KG1 (cell line): Measurements from ENCODE around the gene PPDPF.
"Not testable (repeated sequence)": the region's sequence is repeated elsewhere in the genome, so short reads cannot be mapped to it uniquely, and the experiment has no call there.

Experiments
- DNase-seq: peaks from one replicate; lab custom pipeline; 2025; lab: John Stamatoyannopoulos, UW

PPDPF gene, protein sequence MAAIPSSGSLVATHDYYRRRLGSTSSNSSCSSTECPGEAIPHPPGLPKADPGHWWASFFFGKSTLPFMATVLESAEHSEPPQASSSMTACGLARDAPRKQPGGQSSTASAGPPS

GRCh38 chr20:63520504-63520933 lies at the start of gene PPDPF:
Gene PPDPF, plus strand, starts transcription at chr20:63520765. Its CDS starts 544 bp downstream, at chr20:63521309.
- DNase-seq, result peak; percentile 78

GRCh38 chr20:63471002-63471716 lies 49.4 kb upstream of the PPDPF start:
- DNase-seq, result no peak

GRCh38 chr20:63471717-63471980 lies 48.9 kb upstream of the PPDPF start:
- DNase-seq, result no peak

DNA sequence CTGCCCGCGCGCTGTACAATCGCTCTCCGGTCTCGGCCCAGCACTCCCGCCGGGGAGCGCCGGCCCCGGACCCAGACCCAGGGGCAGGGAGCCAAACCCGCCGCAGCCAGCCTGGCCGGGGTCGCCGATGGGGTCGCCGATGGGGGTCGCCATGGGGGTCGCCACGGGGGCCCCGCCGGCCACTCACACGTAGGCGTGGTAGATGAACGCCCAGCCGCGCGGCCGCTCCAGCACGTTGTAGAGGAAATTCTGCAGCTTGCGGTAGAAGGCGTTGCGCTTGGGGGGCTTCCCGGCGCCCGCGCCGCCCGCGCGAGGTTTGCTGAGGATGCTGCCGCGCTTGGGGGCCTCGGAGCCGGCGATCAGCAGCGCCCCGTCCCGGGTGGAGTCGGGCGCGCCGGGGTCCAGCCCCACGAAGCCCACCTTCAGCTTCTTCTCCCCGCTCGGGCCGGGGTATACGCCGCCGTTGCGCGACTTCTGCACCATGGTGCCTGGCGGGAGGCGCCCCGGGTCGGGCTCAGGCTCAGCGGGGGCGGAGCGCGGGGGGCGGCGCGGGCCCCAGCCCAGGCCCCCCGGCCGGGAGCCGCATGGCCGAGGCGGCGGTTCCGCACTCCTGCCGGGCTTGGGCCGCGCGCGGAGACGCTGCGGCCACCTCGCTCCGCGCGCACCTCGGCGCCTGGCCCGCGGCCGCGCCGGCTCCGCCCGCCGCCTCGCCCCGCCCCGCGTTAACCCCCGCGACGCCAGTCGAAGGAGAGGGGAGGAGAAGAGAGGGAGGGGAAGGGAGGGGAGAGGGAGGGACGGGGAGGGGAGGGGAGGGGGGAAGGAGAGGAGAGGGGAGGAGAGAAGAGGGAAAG lies 48.4 kb upstream of the PPDPF start, which contains the start of gene KCNQ2:
TSS of gene KCNQ2 (minus strand) at position 675 of the 851 bp plus-strand sequence. CDS start at position 483, 192 bp downstream.
- DNase-seq, result no peak

DNA sequence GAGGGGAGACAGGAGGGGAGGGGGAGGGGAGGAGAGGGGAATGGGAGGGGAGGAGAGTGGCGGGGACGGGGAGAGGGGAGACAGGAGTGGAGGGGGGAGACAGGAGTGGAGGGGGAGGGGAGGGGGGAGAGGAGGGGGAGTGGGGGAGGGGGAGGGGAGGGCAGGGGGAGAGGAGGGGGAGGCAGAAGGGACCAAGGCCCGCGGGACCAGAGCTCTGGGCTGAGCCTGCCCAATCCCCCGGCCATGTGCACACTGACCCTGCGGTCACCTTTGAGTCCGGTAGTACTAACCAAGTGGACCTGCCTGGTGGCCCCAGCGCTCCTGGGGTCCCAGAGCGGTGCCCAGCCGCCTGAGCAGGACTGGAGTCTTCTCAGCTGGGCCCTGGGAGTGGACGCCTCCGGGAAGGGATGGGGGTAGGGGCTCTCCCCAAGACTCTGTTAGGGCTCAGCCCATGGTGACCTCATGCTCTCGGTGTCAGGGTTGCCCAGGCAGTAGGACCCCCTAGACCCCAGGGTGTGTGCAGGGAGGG lies 47.6 kb upstream of the PPDPF start:
- DNase-seq, result no peak

- no peak for DNase-seq
Measured at GRCh38 chr20:63473555-63474449, 46.8 kb upstream of the PPDPF start.

GRCh38 chr20:63475209-63475608 lies 45.4 kb upstream of the PPDPF start:
- DNase-seq, result no peak

DNA sequence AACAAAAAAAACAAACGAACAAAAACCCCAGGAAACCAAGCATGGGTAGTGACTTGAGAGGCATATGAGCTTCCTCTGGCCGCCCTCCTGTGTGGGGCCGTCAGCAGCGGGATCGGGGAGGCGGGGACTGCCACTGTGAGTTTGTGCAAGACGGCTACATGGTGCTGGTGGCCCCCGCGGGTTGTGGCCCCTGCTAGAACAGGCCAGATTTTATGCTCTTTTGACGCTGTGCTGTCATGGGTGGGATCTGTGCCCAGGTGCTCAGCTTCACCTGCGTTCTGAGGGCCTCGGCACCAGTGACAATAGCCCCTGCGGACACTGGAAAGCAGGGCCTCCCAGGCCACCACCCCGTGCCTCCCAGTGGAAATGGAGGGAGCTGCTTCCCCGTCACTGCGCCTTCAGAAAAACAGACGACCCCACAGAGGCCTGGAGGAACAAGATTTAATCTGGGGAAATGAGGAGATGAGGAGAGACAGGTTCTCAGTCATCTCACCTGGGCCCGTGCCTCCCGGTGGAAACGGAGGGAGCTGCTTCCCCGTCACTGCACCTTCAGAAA lies 43.4 kb upstream of the PPDPF start:
- DNase-seq, result no peak

DNA sequence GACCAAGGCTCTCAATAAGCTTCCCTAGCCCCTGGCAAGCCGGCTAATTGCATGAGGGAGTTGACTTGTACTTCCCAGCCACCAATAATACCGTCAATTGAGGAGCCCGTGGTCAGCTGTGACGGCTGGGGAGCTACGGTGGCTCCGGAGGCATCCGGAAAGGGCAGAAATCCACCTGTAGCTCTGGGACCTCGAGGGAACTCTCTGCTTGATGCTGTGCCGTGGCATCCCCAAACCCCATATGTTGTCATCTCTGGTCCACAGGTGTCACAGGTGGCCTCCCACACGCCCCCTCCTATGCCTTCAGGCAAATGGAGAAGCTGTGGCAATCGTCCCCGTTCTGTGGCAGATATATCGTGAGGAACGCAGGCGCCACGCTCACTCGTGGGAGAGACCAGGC lies 42.6 kb upstream of the PPDPF start:
- DNase-seq, result no peak

- DNase-seq, result no peak
Measured at GRCh38 chr20:63478346-63479302, 41.9 kb upstream of the PPDPF start.

DNA sequence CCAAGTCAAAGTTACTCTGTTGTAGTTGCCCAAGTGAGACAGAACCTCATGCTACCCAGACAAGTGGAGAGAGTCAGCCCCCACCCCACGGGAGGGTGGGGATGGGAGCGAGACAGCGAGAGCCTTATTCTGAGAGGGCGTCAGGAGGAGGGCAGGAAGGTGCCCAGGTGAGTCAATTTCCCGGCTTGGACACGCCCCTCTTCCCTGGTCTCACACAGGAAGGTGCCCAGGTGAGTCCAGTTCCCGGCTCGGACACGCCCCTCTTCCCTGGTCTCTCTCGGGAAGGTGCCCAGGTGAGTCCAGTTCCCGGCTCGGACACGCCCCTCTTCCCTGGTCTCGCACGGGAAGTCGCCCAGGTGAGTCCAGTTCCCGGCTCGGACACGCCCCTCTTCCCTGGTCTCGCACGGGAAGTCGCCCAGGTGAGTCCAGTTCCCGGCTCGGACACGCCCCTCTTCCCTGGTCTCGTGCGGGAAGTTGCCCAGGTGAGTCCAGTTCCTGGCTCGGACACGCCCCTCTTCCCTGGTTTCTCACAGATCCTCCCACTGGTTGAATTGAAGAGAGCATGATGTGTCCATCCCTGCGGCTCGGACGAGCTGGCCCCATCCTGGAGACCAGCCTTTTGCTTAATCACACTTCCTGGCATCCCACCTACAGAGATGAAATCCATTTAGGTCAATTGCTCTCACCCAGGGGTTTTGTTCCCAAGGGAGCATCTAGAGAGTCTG lies 40.7 kb upstream of the PPDPF start:
- not testable (repeated sequence) for DNase-seq

- DNase-seq, result no peak
Measured at GRCh38 chr20:63481503-63481902, 39.1 kb upstream of the PPDPF start.

- DNase-seq, result no peak
Measured at GRCh38 chr20:63482021-63482587, 38.5 kb upstream of the PPDPF start.

- no peak for DNase-seq
Measured at GRCh38 chr20:63483834-63484233, 36.7 kb upstream of the PPDPF start.

- no peak for DNase-seq
Measured at GRCh38 chr20:63484236-63484635, 36.3 kb upstream of the PPDPF start.

DNA sequence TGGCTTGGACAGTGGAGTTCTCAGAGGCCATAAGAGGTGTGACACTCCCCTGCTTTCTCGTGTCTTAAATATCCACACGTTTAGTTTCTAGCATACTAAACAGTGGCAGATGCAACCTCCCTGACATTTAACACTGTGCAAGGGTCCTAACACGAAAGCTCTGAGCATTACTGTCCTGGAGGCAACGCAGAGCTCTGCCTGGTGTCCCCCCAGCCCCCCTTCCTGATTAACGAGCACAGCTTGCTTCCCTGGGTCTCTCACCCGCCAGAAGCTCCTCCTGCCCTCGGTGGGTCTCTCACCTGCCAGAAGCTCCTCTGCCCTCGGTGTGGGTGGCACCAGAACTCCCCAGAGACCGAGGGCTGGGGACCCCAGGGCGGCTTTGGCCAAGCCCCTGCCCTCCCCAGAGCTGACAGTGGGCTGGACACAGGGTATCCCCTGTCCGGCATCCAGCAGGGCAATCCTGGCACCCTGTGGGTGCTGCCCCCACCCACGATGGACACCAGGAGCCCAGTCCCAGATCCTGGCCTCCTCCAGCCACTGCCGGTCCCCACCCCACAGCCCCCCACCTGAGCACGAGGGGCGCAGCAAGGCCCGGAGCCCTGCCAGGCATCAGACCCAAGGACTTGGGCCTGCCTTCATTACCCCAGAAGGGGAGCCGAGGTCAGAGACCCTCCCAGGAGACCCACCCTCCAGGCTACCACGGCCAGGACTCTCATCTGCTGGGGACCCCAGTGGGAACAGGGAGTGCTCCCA lies 35.7 kb upstream of the PPDPF start:
- no peak for DNase-seq

- no peak for DNase-seq
Measured at GRCh38 chr20:63486300-63486855, 34.2 kb upstream of the PPDPF start.

GRCh38 chr20:63487116-63487764 lies 33.3 kb upstream of the PPDPF start:
- DNase-seq, result no peak
